Stimulated activated naive CD8-positive, alpha-beta T cell treated with anti-CD3 and anti-CD28 coated beads, Interleukin-15, Interleukin-2, amounts not matched to agents 100 ng/mL and 50 ng/mL, for 24 hours (primary cell): ENCODE results near the gene SKIL.
"Not testable (repeated sequence)": the region's sequence is repeated elsewhere in the genome, so short reads cannot be mapped to it uniquely, and the experiment has no call there.

Source experiments
- H3K27ac Mint-ChIP-seq: one replicate; pipeline ENCODE4 v1.8.0; 2021; ENCODE audit warnings: mild to moderate bottlenecking, mixed read lengths
- H3K27me3 Mint-ChIP-seq: one replicate; pipeline ENCODE4 v1.8.0; 2021; ENCODE audit warnings: mixed read lengths
- H3K36me3 Mint-ChIP-seq: one replicate; pipeline ENCODE4 v1.8.0; 2021; ENCODE audit warnings: low read depth, mixed read lengths
- H3K4me1 Mint-ChIP-seq: one replicate; pipeline ENCODE4 v1.8.0; 2021; ENCODE audit warnings: low read depth, mixed read lengths
- H3K4me3 Mint-ChIP-seq: one replicate; pipeline ENCODE4 v1.8.0; 2021; ENCODE audit warnings: mild to moderate bottlenecking, mixed read lengths
- H3K9me3 Mint-ChIP-seq: one replicate; pipeline ENCODE4 v1.8.0; 2021; ENCODE audit warnings: mixed read lengths

The SKIL gene

DNA sequence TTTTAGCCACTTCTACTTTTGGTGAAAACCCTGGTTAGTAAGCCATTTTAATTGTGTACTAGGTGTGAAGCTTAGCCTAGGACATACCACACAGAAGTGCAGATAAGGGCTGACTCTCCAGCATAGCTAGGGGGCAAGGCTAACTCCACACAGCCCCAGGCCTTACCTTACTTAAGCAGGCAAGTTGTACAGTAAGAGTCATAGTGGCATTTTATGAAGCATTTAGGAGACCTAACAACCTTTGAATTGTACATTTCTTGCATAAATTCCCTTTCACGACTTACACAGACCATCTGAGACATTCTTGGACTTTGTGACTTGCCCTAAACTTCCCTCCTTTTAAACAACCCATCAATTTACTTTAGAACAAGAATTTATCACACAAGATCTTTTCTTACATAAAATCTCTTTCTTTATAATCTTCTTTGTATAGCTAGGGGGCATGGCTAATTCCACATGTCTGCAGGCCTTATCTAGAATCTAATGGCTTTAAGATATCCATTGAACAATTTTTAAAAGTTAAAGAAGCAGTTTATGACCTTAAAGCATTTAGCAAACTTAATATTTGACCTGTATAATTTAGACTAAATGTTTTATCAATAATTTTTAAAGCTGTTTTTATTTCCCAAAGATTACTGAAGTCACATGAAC lies 18.7 kb upstream of the SKIL start:
- Mint-ChIP-seq H3K27me3 (no peaks in the 10 kb centered on the region), H3K4me3 (no peak overlapping the region), H3K4me1 (no peaks in the 10 kb centered on the region), H3K27ac (no peak overlapping the region), H3K9me3 (peaks cover 5% of the 10 kb centered on the region), H3K36me3 (no peaks in the 10 kb centered on the region)

DNA sequence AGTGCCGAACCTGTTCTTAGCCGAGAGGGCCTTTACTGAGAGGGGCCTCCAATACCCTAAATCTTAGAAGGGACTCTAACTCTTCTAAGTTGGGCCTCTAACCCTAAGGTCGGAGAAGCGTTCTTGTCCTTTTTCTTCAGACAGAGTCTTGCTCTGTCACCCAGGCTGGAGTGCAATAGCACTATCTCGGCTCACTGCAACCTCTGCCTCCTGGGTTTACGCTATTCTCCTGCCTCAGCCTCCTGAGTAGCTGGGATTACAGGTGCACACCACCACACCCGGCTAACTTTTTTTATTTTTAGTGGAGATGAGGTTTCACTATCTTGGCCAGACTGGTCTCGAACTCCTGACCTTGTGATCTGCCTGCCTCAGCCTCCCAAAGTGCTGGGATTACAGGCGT lies 15.2 kb upstream of the SKIL start:
- not testable (repeated sequence) for H3K36me3 Mint-ChIP-seq, H3K4me1 Mint-ChIP-seq, H3K4me3 Mint-ChIP-seq, H3K27ac Mint-ChIP-seq, H3K27me3 Mint-ChIP-seq, H3K9me3 Mint-ChIP-seq

DNA sequence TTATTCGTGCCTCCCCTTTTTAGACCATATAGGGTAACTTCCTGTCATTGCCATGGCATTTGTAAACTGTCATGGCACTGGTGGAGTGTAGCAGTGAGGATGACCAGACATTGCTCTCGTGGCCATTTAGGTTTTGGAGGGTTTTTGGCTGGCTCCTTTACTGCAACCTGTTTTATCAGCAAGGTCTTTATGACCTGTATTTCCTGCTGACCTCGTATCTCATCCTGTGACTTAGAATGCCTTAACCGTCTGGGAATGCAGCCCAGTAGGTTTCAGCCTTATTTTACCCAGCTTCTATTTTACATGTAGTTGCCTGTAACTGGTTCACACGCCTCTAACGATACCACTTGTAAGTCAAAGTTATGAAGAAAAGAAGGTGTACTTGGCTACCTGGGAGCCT lies 13.7 kb upstream of the SKIL start:
- H3K27me3 Mint-ChIP-seq, H3K9me3 Mint-ChIP-seq, H3K4me3 Mint-ChIP-seq, H3K4me1 Mint-ChIP-seq, H3K36me3 Mint-ChIP-seq, H3K27ac Mint-ChIP-seq: not testable (repeated sequence)

DNA sequence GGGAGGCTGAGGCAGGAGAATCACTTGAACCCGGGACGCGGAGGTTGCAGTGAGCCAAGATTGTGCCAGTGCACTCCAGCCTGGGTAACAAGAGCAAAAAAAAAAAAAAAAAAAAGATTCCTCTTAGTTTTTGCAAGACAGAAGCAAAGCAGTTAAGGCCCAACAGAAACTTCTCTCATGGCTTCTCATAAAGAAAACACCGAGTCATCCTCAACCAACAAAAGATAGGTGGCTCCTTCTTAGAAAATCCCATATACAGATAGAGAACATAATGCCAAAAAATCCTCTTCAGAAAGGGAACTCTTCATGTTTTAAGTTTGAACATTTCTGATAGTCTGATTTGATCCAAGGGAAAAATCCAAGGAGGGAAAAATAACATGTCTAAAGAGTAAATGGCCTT lies 12.5 kb upstream of the SKIL start:
- Mint-ChIP-seq H3K36me3 (no peaks in the 10 kb centered on the region), H3K4me1 (peaks cover 8% of the 10 kb centered on the region), H3K27ac (no peak overlapping the region), H3K27me3 (no peaks in the 10 kb centered on the region), H3K9me3 (no peaks in the 10 kb centered on the region), H3K4me3 (no peak overlapping the region)

DNA sequence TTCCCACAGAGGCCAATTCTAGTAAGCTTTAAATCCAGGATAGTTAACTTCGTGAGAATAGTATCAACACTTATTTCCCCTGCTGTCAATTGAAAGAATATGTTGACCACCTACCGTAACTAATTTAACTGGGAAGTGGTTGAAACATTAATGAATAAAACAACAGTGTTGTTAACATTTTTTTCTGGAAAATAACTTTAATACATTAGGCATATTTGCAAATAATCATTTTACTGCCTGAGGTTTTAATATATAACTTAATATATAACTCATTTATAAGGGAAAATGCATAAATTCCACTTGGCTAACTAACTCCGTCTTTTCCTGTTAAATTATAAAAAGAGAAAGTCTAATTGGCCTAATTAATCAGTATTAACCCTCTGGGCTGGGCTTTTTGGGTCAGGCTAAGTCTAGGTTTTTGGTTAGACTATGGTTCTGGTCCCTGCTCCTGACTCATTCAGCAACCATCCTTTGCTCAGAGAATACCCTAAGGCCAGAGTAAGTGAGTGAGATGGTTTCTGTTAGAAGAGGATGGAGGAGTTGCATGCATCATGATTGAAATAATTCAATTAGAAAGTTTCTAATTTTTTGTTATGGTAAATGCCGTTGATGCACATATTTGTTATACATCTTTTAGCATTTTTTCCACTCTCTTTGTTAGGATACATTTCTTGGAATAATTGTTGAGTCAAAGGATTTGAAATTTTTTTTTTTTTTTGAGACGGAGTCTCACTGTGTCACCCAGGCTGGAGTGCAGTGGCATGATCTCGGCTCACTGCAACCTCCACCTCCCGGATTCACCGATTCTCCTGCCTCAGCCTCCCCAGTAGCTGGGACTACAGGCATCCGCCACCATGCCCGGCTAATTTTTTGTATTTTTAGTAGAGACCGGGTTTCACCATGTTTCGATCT lies 10.8 kb upstream of the SKIL start:
- H3K27me3 Mint-ChIP-seq = no peaks in the 10 kb centered on the region
- no peak overlapping the region for H3K27ac Mint-ChIP-seq
- peaks cover 15% of the 10 kb centered on the region for H3K4me1 Mint-ChIP-seq
- no peaks in the 10 kb centered on the region for H3K36me3 Mint-ChIP-seq
- H3K9me3 Mint-ChIP-seq = no peaks in the 10 kb centered on the region
- no peak overlapping the region for H3K4me3 Mint-ChIP-seq

DNA sequence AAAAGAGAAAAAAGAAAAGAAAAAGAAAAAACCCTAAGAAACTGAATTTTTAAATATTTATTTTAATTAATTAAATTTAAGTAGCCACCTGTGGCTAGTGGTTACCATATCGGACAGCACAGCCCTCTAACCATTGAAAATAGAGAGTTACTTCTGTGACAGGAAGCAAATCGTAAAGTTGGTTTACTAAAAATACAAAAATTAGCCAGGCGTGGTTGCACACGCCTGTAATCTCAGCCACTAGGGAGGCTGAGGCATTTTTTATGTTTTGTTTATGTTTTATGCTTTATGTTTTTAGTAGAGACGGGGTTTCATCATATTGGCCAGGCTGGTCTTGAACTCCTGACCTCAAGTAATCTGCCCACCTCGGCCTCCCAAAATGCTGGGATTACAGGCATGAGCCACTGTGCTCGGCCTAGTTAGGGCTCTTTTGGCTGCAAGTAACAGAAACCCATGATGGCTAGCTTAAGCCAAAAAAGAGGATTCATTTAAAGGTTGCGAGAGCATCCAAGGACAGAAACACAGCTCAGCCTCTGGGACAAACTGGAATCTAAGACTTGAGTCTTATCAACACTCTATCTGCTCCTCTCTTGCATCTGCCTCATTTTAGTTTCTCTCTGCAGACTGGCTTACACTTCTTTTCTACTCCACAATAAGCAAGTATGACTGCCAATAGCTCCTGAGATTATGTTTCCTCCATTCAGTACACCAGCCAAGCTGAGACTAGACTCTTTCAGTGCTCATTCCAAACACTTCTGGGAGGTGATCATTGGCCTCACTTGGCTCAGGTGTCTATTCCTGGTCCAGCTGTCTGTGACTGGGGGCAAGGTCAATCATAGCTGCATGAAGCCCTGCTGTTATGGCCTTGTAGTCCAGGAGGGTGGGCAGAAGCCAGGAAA lies 6.8 kb upstream of the SKIL start:
- Mint-ChIP-seq H3K9me3 (no peaks in the 10 kb centered on the region), H3K27ac (no peak overlapping the region), H3K36me3 (no peaks in the 10 kb centered on the region), H3K27me3 (no peaks in the 10 kb centered on the region), H3K4me1 (peaks cover 45% of the 10 kb centered on the region), H3K4me3 (no peak overlapping the region)

DNA sequence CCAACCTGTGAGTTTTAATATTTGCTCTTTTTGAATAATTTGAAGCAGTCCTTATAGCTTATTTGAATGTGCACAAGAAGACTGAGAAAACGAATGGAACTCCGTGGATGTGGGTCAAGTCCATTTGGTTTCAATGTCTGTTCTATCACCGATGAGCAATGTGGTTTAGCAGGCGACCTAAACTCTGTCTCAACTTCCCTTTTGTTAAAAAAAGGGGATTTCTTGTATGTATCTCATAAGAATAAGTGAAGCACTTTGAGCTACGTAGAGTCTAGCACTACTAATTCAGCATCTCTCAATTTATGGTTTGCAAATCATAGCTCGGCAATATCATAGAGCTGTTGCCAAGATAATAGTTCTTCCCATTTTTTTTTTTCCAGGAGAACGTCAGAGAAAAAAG lies 4.6 kb upstream of the SKIL start:
- H3K27me3 Mint-ChIP-seq = no peaks in the 10 kb centered on the region
- H3K27ac Mint-ChIP-seq = no peak overlapping the region
- H3K36me3 Mint-ChIP-seq = no peaks in the 10 kb centered on the region
- no peaks in the 10 kb centered on the region for H3K9me3 Mint-ChIP-seq
- no peak overlapping the region for H3K4me3 Mint-ChIP-seq
- peaks cover 52% of the 10 kb centered on the region for H3K4me1 Mint-ChIP-seq

DNA sequence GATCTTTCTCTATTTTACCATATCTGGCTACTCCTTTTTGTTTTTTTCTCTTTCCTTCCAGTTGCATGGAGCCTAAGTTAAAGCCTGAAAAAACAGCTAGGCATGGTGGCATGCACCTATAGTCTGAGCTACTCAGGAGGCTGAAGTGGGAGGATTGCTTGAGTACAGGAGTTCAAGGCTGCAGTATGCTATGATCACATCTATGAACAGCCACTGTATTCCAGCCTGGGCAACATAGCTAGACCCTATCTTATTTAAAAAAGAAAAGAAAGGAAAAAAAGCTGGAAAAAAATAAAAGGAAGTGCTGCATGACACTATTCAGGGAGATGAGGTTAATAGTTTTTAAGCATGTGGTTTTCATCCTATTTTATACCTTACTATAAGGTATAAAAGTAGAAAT lies 4.0 kb upstream of the SKIL start:
- H3K9me3 Mint-ChIP-seq = no peaks in the 10 kb centered on the region
- peaks cover 55% of the 10 kb centered on the region for H3K4me1 Mint-ChIP-seq
- no peak overlapping the region for H3K27ac Mint-ChIP-seq

DNA sequence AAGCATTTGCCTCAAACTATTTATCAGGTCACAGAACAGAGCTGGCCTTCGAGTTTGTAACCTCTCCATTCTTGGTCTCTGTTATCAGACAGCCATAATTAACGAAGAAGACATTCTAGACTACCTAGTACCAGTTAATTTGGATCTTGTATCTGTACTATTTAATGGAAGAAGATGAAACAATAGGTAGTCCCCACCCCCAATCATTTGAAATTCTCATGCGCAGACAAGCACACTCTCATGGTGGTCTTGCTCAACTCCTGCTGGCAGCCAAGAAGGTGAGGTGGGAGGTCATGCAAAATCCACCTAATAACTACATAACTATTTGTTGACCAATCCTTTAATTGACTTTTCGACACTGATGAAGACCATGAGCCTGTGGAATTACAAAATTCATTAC lies 2.8 kb upstream of the SKIL start:
- Mint-ChIP-seq H3K36me3 (peaks cover 6% of the 10 kb centered on the region), H3K9me3 (no peaks in the 10 kb centered on the region), H3K4me3 (no peak overlapping the region), H3K27me3 (no peaks in the 10 kb centered on the region), H3K27ac (no peak overlapping the region), H3K4me1 (peaks cover 63% of the 10 kb centered on the region)

More for the DNA sequence above, 4.0 kb upstream of the SKIL start:
- Mint-ChIP-seq H3K27me3 (no peaks in the 10 kb centered on the region), H3K36me3 (peaks cover 3% of the 10 kb centered on the region), H3K4me3 (no peak overlapping the region)

DNA sequence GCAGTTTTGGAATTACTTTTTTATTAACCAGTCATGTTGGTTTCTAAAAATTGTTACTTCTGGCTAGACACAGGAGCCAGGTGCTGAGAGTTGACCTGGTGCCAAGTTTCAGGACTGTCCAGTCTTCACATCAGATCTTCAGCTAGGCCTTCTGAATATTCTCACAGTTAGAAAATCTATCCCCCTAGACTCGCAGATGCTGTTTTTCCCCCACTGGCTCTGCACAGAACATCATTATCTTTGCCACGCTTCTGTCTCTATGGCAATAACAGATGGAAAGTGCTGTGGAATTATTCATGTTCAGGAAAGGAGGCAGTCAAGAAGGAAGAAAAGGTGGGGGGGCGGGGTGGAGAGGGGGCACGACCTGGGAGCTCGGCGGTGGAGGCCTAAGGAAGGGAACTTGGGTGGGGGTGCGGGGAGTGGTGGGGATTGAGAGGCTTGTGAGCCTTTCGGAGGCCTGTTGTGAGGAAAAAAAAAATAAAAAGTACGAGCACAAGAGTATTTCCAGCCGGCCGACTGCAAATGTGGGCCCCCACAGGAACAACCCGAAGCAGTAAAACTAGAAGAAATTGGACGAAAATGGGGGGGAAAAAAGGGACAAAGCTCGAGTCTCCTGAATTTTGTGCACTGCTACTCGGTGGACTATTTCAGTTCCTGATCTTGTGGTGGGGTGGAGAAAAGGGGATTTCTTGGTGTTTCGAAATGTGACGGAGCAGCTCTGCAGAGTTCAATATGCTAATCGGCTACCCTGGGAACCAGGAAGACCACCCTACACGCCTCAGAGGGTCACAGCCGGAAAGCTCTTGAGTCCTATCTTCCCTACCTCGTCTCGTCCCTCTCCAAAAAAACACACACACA lies 1.5 kb upstream of the SKIL start:
- H3K4me3 Mint-ChIP-seq = peak overlapping the region; percentile 77
- no peaks in the 10 kb centered on the region for H3K27me3 Mint-ChIP-seq
- H3K36me3 Mint-ChIP-seq = peaks cover 17% of the 10 kb centered on the region
- H3K4me1 Mint-ChIP-seq = peaks cover 67% of the 10 kb centered on the region
- H3K27ac Mint-ChIP-seq = peak overlapping the region; percentile 91
- peaks cover 3% of the 10 kb centered on the region for H3K9me3 Mint-ChIP-seq

DNA sequence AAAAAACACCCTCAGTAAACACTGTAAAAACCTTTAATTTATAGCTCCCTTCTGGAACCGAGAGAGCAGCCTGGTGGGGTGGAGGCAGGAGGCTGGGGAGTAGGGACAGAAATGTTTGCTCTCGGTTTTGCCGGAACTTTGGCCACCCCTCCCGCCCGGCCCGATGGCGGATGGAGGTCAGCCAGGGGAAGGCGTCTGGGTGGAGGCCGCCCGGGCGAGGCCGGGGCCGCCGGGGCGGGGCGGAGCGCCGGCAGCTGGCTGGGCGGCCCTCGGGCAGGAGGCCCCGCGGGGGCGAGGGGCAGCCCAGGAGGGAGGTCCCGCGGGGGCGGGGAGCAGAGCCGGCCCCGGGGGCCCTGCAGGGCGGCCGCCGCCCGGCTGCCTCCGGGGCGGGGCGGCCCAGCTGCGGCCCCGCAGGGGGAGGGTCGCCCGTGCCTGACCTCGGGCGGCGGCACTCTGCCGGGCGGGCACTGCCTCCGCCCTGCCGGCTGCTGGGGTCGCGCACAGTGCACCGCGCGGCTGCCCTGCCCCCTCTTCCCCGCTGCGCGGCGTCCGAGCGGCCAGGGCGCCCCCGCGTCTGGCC lies 829 bp upstream of the SKIL start:
- peak overlapping the region; percentile 77 for H3K4me3 Mint-ChIP-seq
- no peaks in the 10 kb centered on the region for H3K27me3 Mint-ChIP-seq
- peaks cover 3% of the 10 kb centered on the region for H3K9me3 Mint-ChIP-seq
- peak overlapping the region; percentile 91 for H3K27ac Mint-ChIP-seq
- H3K36me3 Mint-ChIP-seq = peaks cover 24% of the 10 kb centered on the region
- peaks cover 71% of the 10 kb centered on the region for H3K4me1 Mint-ChIP-seq

DNA sequence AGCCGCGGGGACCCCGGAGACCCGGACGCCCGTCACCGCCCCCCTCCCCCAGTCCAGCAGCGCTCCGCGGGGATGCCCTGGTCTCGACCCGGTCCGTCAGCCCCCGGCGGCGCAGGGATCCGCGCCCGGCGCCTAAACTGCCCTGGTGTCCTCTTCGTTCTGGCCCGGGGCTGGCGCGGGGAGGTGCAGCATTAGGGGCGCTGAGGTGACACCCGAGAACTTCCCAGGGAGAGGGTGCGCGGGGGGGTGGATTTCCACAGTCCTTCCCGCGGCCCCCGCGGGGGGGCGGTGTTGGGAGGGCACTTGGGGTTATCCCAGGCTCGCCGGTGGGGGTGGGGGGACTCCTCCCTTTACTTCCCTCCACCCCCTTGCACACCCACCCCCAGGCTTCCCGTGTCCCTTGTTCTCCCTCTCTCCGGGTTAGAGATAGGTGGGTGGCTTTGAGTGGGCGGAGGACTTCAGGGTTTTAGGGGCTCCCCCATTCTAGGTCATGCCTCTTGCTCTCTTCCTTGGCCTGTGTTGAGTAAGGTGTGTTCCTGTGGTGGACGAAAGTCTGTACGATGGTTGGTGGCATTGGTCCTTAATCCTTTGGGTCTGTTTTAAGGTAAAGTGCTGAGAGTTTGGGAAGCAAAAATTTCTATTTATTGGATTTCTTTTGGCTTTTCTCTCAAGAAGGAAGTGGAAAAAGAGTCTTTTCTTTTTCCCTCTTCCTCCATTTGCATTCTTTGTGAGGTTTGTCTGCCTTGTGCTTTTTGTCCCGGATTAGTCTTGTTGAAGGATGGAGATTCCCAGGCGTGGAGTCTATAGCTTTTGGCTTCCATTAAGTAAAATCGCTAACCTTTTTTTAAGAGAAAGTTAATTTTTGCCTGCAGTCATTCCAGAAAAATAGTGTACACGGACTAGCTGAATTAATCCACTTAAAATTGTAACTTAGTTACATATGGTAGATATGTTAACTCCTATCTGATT lies 811 bp downstream of the SKIL start:
- Mint-ChIP-seq H3K4me3 (peak overlapping the region; percentile 88), H3K4me1 (peaks cover 77% of the 10 kb centered on the region), H3K27me3 (no peaks in the 10 kb centered on the region), H3K36me3 (peaks cover 35% of the 10 kb centered on the region), H3K27ac (peak overlapping the region; percentile 87), H3K9me3 (peaks cover 3% of the 10 kb centered on the region)

DNA sequence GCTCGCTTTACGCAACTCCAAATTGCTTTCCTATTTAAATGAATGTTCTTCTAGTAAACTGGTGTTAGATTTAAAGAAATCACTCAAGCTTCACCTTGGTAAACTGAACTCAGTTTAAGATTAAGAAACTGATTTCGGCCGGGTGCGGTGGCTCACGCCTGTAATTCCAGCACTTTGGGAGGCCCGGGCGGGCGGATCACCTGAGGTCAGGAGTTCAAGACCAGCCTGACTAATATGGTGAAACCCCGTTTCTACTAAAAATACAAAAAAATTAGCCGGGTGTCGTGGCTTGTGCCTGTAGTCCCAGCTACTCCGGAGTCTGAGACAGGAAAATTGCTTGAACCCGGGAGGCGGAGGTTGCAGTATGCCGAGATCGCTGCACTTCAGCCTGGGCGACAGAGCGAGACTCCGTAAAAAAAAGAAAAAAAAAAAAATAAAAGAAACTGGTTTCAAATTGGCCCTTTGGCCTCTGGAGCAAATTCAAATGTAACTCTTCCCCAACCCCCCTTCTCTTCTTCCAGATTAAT lies 1.7 kb downstream of the SKIL start:
- Mint-ChIP-seq H3K9me3 (peaks cover 3% of the 10 kb centered on the region), H3K4me3 (peak overlapping the region; percentile 88), H3K4me1 (peaks cover 69% of the 10 kb centered on the region), H3K27ac (no peak overlapping the region), H3K27me3 (no peaks in the 10 kb centered on the region), H3K36me3 (peaks cover 44% of the 10 kb centered on the region)
